IPS-11a (cell line): ENCODE data around the gene PMEPA1.
"Not testable (repeated sequence)": the region's sequence is repeated elsewhere in the genome, so short reads cannot be mapped to it uniquely, and the experiment has no call there.

Source experiments
- H3K4me3 ChIP-seq: one replicate; pipeline ENCODE4 v1.5.1; 2013; ENCODE audit warnings: low read depth, low read length, control low read depth

PMEPA1 gene

GRCh38 chr20:57652606-57653545 is 56.9 kb downstream of the PMEPA1 start:
- H3K4me3 ChIP-seq = no peak overlapping the region

- no peak overlapping the region for H3K4me3 ChIP-seq
These were observed 57.8 kb downstream of the PMEPA1 start for GRCh38 chr20:57651881-57652605.

- H3K4me3 ChIP-seq = no peak overlapping the region
These were observed 58.9 kb downstream of the PMEPA1 start for GRCh38 chr20:57650756-57651483.

- H3K4me3 ChIP-seq = no peak overlapping the region
These were observed 59.5 kb downstream of the PMEPA1 start for GRCh38 chr20:57650266-57650665.

- H3K4me3 ChIP-seq = no peak overlapping the region
These were observed 60.2 kb downstream of the PMEPA1 start for GRCh38 chr20:57649617-57650015.

GRCh38 chr20:57648878-57649616 is 60.8 kb downstream of the PMEPA1 start:
- H3K4me3 ChIP-seq = no peak overlapping the region

- H3K4me3 ChIP-seq = no peak overlapping the region
These were observed 61.7 kb downstream of the PMEPA1 start for GRCh38 chr20:57647933-57648785.

GRCh38 chr20:57647006-57647932 is 62.5 kb downstream of the PMEPA1 start:
- no peak overlapping the region for H3K4me3 ChIP-seq

- no peak overlapping the region for H3K4me3 ChIP-seq
These were observed 70.9 kb downstream of the PMEPA1 start for GRCh38 chr20:57638895-57639236.

- H3K4me3 ChIP-seq = no peak overlapping the region
These were observed 71.5 kb downstream of the PMEPA1 start for GRCh38 chr20:57638173-57638894.

GRCh38 chr20:57633945-57634491 is 75.8 kb downstream of the PMEPA1 start:
- no peak overlapping the region for H3K4me3 ChIP-seq

- no peak overlapping the region for H3K4me3 ChIP-seq
These were observed 77.5 kb downstream of the PMEPA1 start for GRCh38 chr20:57632286-57632685.

GRCh38 chr20:57630061-57630460 is 79.8 kb downstream of the PMEPA1 start:
- no peak overlapping the region for H3K4me3 ChIP-seq

GRCh38 chr20:57629491-57629901 is 80.3 kb downstream of the PMEPA1 start:
- not testable (repeated sequence) for H3K4me3 ChIP-seq

GRCh38 chr20:57628962-57629308 is 80.9 kb downstream of the PMEPA1 start:
- H3K4me3 ChIP-seq = not testable (repeated sequence)

- H3K4me3 ChIP-seq = no peak overlapping the region
These were observed 81.5 kb downstream of the PMEPA1 start for GRCh38 chr20:57628047-57628961.

- H3K4me3 ChIP-seq = no peak overlapping the region
These were observed 82.5 kb downstream of the PMEPA1 start for GRCh38 chr20:57627339-57627738.
